ENCODE measurements around the gene ALDOB.

GRCh38 chr9:101479338-101480030 lies 43.9 kb upstream of the ALDOB start:
- no peak for TF ChIP-seq POLR2A (IDR thresholded peaks at IDR 0.05)
- no peak for TF ChIP-seq CTCF (IDR thresholded peaks at IDR 0.05)
